OCI-LY7 (cell line): Measurements from ENCODE around the gene TRABD2B. TPM values are rescaled to one million over a fixed set of nuclear protein-coding genes. Genes with fewer than 3 reads are reported as not detected.

Experiments
- BruUV-seq: library from RNA; stranded (reverse); fragments of 400-500 nt; replicated peaks from 2 replicates; lab custom pipeline; 2021; lab: Mats Ljungman, UMichigan
- CTCF ChIA-PET: fragments of 300-600 bp; sonication (Branson Sonifier 250); formaldehyde crosslinking; loops from one replicate; lab custom pipeline; 2022; ENCODE audit warnings: antibody characterized with exemption; ENCODE audit not compliant: unreplicated experiment; lab: Charles Lee
- POLR2A ChIA-PET: fragments of 300-600 bp; sonication (Branson Sonifier 250); formaldehyde crosslinking; loops from one replicate; lab custom pipeline; 2022; ENCODE audit warnings: antibody characterized with exemption; lab: Charles Lee
- DNase-seq: peaks from one replicate; pipeline ENCODE4 v3.0.0-alpha.2; 2015; ENCODE audit warnings: low spot score
- H2AFZ ChIP-seq: fragments of 200-600 bp; sonication (generic), shearing (Covaris generic); 2 replicates; pipeline ENCODE4 v1.6.1; 2014; ENCODE audit warnings: mild to moderate bottlenecking, antibody characterized with exemption, low read length, moderate library complexity
- H3K27ac ChIP-seq: fragments of 200-600 bp; sonication (generic); 2 replicates; pipeline ENCODE4 v1.5.1; 2014; ENCODE audit warnings: mixed run types, low read depth, mild to moderate bottlenecking, moderate library complexity, low read length, inconsistent platforms; ENCODE audit not compliant: poor library complexity, severe bottlenecking
- H3K36me3 ChIP-seq: fragments of 200-600 bp; sonication (generic); 2 replicates; pipeline ENCODE4 v1.6.1; 2014; ENCODE audit warnings: mild to moderate bottlenecking, antibody characterized with exemption, low read length, moderate library complexity, mixed read lengths; ENCODE audit not compliant: insufficient read depth
- H3K4me1 ChIP-seq: fragments of 200-600 bp; sonication (generic); 2 replicates; pipeline ENCODE4 v1.5.1; 2014; ENCODE audit warnings: mild to moderate bottlenecking, low read length; ENCODE audit not compliant: insufficient read depth, poor library complexity, severe bottlenecking
- H3K4me2 ChIP-seq: fragments of 200-600 bp; sonication (generic); 2 replicates; pipeline ENCODE4 v1.6.1; 2014; ENCODE audit warnings: mild to moderate bottlenecking, low read length
- H3K4me3 ChIP-seq: fragments of 200-600 bp; sonication (generic); 2 replicates; pipeline ENCODE4 v1.5.1; 2014; ENCODE audit warnings: mild to moderate bottlenecking, low read depth, low read length; ENCODE audit not compliant: poor library complexity, severe bottlenecking
- H3K79me2 ChIP-seq: fragments of 200-600 bp; sonication (generic); 2 replicates; pipeline ENCODE4 v1.6.1; 2016; ENCODE audit warnings: low read depth, mild to moderate bottlenecking, low read length, moderate library complexity, mixed read lengths; ENCODE audit not compliant: insufficient read depth
- H3K9me2 ChIP-seq: fragments of 200-600 bp; sonication (generic); 2 replicates; pipeline ENCODE4 v1.6.1; 2016; ENCODE audit warnings: mild to moderate bottlenecking, low read length, mixed read lengths; ENCODE audit not compliant: insufficient read depth
- H3K9me3 ChIP-seq: fragments of 200-600 bp; sonication (generic); 2 replicates; pipeline ENCODE4 v1.6.1; 2014; ENCODE audit warnings: mild to moderate bottlenecking, mixed run types, low read length, mixed read lengths
- H4K20me1 ChIP-seq: fragments of 200-600 bp; sonication (generic); 2 replicates; pipeline ENCODE4 v1.6.1; 2014; ENCODE audit warnings: mild to moderate bottlenecking, antibody characterized with exemption, low read length, moderate library complexity, mixed read lengths; ENCODE audit not compliant: insufficient read depth
- CTCF ChIP-seq: fragments of 200-600 bp; sonication (generic); conservative IDR thresholded peaks from 2 replicates; pipeline ENCODE4 v1.5.1; 2014; ENCODE audit warnings: mild to moderate bottlenecking, antibody characterized with exemption, low read length, moderate library complexity, mixed read lengths
- EZH2phosphoT487 ChIP-seq: fragments of 200-600 bp; sonication (generic); IDR thresholded peaks from 2 replicates; pipeline ENCODE4 v1.6.1; 2018; ENCODE audit warnings: low read depth, borderline replicate concordance, mild to moderate bottlenecking, mixed run types, antibody characterized with exemption, low read length, moderate library complexity, mixed read lengths
- intact Hi-C: fragments of 100-400 bp; cut with micrococcal nuclease; formaldehyde crosslinking; loops from one replicate; pipeline ENCODE4 v1.10.0; 2022; ENCODE audit not compliant: unreplicated experiment
- total RNA-seq, 2 experiments: library from RNA; depleted of rRNA in 1 of 2; stranded (reverse); fragments of >200 nt in 1 of 2; shearing (Covaris generic) in 1 of 2; gene quantifications; 2 replicates each; pipeline ENCODE4 v1.2.3, GENCODE V29; 2014 to 2022

The TRABD2B gene
- total RNA-seq, 2 experiments from 2014 or later = not detected

GRCh38 chr1:47812904-47813514 lies 184.2 kb downstream of the TRABD2B start:
- H3K4me3 ChIP-seq = no peak overlapping the region
- no peaks in the 10 kb centered on the region for H4K20me1 ChIP-seq
- ChIA-PET CTCF (no interaction called here), POLR2A (interaction anchor here (1.4 kb wide), 1 partner anchor 22 kb away, joined by 3 read pairs; no protein-coding TSS in a partner anchor)
- no peak overlapping the region for H3K27ac ChIP-seq
- no peaks in the 10 kb centered on the region for H3K36me3 ChIP-seq
- no peaks in the 10 kb centered on the region for H3K4me1 ChIP-seq
- TF ChIP-seq EZH2phosphoT487 (no peak), CTCF (no peak)
- BruUV-seq = no TSS peak
- intact Hi-C loops = no loop called here
- no peaks in the 10 kb centered on the region for H3K9me2 ChIP-seq
- no peak for DNase-seq
- H3K79me2 ChIP-seq = no peaks in the 10 kb centered on the region
- H2AFZ ChIP-seq = no peak overlapping the region
- no peak overlapping the region for H3K4me2 ChIP-seq
- no peaks in the 10 kb centered on the region for H3K9me3 ChIP-seq

- no TSS peak for BruUV-seq
Observed at GRCh38 chr1:47810964-47811682, 186.1 kb downstream of the TRABD2B start.

More at GRCh38 chr1:47810964-47811682, 186.1 kb downstream of the TRABD2B start:
- no peak for DNase-seq
- Histone ChIP-seq H2AFZ (no peak overlapping the region), H3K36me3 (no peaks in the 10 kb centered on the region), H3K4me3 (no peak overlapping the region), H3K79me2 (no peaks in the 10 kb centered on the region), H3K9me3 (no peaks in the 10 kb centered on the region), H3K4me1 (no peaks in the 10 kb centered on the region), H4K20me1 (no peaks in the 10 kb centered on the region), H3K4me2 (no peak overlapping the region), H3K27ac (no peak overlapping the region), H3K9me2 (no peaks in the 10 kb centered on the region)
- ChIA-PET CTCF (no interaction called here), POLR2A (no interaction called here)
- intact Hi-C loops = no loop called here
- TF ChIP-seq EZH2phosphoT487 (no peak), CTCF (no peak)
